NCI-H2227 (cell line): Measurements from ENCODE around the gene GPR87.

ENCODE experiments used
- DNase-seq: peaks from one replicate; lab custom pipeline; 2025; ENCODE audit not compliant: unreplicated experiment; lab: John Stamatoyannopoulos, UW

GPR87 gene

DNA sequence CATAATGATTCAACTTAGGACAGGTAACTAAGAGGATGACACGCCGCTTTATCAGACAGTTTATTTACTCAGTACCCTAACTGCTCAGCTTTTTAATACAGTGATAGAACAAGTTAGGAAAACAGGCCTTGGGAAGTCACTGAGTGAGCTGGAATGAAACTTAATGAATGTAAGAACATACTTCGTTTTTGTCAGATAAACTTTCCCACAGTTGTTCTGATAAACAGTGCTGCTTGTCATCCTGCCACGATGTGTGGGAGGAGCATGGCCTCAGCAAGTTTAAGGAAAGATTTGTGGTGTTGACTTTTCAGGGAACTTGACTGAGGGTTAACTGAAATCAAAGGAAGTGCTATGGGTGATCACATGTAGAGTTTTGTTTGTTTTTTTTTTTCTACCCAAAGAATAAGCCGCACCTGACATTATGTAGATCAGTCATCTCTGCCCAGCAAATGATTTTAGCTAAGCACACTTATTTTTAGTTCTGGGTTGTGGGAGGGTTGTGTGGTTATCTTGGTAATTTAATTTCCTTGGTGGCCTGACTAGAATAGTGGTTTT is 32.6 kb downstream of the GPR87 start:
- no peak for DNase-seq

DNA sequence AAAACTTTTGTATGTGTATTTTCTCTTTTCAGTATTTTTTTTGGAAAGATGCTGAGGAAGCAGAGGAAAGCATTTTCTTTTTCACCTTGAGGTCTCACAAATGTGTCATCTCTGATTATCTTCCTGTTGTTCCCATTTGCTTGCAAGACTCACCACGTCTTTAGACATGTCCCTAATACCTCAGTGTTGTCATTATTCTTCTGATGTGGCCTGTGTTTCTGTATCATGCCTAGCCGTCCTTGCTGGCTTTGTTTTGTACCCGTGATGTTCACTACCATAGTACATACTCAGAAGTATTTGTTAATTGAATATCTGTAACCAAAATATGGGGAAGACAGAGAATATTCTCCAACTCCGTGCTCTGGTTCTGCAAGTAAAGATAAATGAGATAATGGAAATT is 33.2 kb downstream of the GPR87 start:
- no peak for DNase-seq

DNA sequence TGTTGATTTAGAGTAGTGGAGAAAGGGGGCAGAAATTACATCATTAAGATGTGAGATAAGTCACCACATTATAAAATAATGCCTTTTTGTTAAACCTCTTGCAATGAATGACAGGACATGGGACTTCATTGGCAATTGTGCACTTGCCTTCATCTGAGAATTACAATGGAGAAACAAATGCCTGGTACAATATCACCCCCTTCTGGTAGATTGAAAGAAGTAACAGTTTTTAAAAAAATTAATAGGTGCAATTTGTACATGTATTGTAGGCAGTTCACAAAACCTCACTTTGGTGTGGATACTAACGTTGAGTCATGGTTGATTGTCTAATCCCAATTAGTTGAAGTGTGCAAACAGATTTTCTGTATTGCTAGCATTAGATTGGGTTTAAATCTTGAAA is 33.7 kb downstream of the GPR87 start:
- DNase-seq: peak; percentile 33

DNA sequence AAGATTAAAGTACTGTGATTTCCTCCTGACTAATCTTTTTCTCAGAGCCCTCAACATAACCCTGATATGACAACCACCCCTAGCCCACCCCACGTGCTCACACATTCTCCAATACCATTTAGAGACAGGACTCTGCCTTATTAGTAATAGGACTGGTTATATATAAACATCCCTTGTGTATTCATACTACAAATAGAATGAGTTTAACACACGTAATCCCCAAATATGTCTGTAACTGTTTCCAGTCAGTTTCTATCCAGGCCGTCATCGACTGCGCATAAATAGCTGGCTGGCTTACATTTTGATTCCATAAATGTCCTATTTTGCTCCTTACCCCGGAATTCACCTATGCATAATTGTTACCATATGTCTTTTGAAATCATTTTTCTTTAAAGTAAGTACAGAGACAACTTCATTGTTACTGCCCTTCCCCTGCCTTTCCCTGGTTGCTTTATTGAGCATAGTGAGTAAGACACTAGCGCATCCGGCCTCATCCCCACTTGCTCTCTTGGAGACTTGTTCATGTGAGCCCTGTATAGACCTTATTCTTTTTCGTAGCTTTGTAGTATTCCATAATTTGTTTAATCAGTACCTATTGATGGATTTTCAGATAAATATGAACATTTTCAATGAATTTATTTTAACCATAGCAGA is 34.8 kb downstream of the GPR87 start:
- no peak for DNase-seq

DNA sequence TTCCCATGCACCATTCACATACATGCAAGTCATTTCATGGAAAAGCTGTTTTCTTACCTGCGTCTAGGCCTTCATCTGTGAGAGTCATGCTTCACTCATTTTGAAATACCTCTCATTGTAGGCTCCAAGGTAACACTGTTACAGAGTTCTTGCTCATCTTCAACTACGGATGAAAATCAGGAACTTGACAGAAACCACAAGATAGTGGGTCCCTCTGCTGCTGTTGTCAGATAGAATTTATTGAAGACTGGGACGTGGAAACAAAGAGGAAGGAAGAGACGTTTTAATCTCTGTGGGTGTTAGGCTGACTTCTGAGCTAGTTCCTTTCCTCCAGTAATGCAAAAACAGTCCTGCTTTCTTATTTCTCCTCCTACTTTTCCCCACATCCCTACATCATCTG is 38.4 kb downstream of the GPR87 start, which contains the start of gene P2RY14:
P2RY14 (minus strand) TSS at position 313 of the 400 bp plus-strand sequence. CDS start 64,226 bp downstream, outside the sequence.
- DNase-seq: no peak

DNA sequence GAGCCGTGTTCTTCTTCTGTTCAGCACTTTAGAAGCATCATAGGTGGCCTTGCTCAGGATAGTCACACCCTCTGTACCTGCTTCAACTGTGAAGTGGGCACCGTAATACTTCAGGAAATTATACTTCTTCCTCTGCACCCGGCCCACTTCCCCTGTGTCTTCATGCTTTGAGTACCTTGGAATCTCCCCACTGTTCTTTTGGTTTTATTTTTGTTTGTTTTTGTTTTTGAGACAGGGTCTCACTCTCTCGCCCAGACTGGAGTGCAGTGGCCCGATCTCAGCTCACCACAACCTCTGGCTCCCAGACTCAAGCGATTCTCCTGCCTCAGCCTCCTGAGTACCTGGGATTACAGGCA is 40.0 kb downstream of the GPR87 start:
- DNase-seq: no peak

DNA sequence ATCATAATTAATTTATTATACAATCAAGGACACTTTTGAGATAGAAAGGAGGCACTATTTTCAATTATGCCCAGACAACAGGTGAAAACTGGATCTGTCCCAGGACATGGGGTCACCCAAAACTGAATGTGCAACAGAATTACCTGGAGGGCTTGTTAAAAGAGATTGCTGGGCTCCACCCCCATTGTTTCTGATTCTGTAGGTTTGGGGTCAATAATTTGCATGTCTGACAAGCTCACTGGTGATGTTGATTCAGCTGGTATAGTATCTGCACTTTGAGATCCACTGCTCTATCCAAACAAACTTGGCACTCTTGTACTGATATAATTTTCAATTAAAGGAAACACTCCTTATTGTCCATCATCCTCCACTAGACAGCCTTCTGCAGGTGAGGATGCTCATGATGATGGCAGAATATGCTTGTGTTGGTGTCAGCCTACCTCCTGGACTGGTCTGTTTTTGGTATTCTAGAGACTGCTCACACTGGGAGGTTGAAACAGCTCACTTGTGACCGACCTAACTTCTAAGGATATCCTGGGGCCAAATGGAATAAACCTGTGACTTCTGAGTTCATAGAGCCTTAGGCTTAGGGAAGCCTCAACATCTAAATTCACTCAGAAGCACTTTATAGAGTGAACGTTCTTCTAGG is 40.5 kb downstream of the GPR87 start:
- DNase-seq: no peak

DNA sequence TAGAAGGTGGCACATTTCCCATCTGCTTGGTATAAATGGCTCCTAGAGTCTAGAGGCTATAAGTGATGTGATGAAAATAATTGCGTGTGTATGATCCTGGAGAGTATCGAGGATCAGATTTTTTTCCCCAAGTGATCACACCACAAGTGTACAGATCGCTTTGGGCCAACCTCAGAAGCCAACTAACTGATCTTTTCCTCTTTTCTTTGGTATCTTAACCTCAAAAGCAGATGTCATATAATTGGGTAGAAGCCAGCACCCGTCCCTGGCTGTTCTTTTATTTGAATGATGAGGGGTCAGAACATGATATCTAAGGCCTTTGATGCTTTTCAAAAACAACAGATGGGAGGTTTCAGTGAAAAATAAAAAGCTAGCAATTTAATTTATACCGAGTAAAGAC is 41.5 kb downstream of the GPR87 start:
- DNase-seq: peak; percentile 4

DNA sequence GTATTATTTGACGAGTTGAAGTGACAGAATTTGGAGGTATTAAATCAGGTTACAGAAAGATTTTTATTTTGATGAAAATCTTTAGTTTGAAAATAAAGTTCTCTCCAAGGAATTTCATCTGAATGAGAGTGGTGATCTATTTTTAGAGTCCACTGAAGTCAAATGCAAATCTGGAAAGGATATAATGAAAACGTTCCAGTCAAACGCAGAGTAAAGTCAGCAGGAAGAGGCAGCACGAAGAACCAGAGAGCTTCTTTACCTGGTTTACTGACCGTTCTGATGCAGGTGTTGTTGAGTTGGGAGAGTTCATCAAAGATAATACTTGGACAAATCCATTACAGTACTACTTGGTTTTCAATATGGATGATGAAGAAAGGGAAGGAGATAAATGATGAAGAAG is 47.0 kb downstream of the GPR87 start:
- no peak for DNase-seq

DNA sequence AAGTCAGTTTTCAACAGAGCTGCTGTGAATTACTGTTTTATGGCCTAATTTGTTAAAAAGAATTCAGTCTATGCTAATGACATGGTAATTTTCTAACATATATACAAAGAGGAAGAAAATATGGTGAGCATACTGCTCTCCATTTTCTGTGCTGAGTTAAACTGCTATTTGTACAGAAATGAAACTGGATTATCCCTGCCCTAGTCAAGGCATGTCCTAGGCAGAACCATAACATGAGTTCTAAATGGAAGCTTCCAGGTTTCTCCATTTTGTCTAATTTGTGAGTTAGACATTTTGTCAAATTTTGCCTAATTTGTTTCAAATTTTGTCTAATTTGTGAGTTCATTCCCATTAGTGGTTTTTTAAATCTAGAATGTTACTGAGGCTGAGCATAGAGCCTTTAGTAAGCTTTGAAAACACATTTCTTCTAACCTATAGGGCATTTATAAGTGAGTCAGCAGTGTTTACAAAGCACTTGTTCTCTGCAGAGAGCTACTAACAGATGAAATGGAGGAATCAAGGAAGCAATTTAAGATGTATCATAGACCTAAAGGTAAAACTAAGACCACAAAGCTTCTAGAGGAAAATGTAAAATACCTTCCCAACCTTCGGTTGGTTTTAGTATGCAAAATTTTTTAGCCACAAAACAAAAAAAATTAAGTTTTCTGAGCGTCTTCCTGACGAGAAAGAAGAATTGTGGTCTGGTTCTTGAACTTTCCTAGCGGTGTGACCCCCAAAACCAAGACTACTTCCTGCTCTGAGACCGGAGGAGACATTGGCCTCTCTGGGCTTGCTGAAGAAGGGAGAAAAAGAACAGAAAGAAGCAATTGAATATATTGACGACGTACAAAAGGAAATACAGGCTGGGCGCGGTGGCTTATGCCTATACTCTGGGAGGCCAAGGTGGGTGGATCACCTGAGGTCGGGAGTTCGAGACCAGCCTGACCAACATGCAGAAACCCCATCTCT is 48.1 kb downstream of the GPR87 start:
- no peak for DNase-seq

DNA sequence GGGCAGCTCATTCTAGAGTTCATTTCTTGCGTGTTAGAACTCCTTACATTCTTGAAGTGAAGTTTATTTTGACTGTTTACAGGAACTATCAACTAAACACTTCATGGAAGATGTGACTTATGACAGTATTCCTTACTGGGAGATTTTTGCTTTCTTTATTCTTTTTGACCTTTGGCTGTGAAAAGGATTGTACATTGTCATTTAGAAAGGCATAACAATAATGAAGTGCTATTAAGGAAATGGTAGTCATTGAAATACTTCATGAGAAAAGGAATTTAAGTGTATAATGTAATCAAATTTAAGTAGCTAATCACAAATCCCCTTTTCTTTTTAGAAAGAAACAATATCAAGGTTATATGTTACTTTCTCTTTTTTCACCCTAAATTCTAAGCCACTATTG is 49.6 kb downstream of the GPR87 start:
- no peak for DNase-seq

DNA sequence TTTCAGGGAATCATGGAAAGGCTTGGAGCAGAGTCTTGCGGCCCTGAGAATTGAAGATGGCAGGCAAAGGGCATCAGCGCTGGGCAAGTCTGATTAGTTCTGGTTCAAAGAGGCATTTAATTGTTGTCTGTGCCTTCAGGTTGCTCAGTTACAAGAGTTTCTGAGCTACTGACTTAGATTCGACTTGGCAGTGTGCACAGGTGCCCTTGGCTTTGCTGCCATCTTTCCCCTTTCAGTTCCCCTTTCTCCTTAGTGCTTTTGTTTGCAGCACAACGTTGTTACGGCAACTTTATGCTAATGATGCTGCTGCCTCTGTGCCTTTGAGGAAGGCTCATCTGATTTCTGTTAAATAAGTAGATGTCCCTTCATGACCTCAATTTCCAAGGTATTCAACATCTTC is 50.8 kb downstream of the GPR87 start:
- peak; percentile 1 for DNase-seq

DNA sequence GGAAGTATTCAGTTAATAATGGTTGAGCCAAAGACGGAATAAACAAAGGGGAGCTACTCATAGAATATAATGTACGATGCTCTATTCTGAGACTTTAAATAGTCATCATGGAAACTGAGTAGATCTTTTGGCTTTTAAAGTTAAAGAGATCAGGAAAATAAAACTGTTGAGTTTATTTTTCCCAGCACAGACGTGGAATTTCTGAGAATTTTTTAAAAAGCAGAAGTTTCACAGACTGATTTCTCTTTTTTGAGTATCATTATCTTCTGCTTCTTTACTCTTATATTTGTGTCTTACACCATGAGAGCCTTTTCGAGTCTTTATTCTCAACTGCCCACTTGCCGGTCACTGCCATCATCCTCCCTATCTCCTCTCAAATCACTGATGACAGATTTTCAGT is 51.5 kb downstream of the GPR87 start:
- no peak for DNase-seq

DNA sequence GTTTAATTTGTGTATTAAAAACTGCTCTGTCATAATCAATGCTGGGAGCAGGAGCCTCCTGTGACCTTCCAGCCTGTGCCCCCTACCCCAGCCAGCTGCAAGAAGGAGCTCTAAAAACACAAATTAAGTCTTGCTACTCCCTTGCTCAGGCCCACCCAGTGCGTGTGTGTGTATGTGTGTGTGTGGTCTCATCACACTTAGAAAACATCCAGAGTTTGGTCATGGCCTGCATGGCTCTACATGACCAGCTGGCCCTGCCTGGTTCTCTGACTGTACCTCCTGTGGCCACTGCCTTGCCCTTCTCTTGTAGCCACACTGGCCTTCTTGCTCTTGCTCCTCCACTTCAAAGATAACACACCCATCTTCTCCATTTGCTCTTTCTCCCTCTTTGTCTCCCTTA is 52.0 kb downstream of the GPR87 start:
- DNase-seq: no peak

DNA sequence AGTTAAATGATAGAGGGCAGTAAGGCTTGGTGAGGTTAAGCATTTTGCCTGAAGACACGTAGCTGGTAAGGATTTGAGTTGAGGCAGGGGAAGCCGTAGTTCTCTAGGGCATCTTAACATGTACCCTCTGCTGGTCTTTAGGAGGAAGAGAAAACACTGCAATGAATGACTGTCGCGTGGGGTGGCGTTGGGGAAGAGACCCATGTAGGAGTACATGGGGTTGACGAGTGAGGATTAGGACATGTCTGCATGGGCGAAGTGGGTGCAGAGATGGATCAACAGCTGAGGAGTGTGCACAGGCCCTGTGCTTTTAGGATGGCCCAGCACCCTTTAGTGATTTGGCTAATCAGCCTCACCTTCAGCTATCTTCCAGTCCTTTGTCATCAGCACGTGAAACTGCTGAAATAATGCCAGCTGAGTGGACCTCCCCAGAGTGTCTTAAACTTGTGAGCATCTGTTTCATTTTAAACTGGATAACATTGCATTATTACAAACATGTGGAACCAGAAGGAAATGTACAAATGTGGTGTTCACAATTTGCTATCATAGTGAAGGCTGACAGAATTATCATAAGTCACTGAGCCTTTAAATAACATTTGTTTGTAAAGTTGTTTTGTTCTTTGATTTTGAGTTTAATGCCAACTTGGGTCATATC is 53.6 kb downstream of the GPR87 start:
- no peak for DNase-seq

DNA sequence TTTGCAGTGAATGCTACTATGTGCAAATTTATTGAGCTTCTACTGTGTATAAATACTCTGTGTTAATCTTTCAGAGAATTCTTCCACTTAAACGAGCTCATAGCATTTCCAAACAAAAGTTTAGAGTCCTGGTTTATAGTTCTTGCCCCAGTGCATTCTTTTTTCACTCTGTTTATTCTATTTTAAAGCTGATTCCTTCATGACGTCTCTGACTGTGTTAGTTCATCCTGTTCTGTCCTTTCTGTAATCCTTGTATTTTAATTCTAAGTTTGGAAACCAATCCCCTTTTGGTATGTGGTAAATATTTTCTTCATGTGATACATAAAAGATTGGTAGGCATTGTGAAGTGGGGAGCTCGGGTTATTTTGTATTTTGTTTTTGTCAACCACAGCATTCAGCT is 57.0 kb downstream of the GPR87 start:
- no peak for DNase-seq

DNA sequence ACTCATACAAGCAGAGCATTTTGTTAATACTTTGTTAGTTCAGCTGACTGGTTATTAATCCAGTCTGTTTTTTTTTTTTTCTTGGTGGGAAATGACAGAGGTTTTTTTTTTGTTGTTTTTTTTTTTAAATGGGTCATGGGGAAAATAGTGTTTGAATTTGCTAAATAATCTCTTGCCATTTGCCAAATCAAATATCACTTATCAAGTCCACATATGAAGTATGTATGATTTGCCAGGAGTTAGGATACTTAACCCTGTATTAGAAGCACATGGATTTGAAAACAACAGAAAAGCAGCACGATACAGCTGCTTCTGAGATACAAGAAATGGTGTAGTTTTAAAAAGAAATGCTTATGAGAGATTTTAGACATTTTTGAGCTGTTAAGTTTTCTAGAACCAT is 59.9 kb downstream of the GPR87 start:
- no peak for DNase-seq

DNA sequence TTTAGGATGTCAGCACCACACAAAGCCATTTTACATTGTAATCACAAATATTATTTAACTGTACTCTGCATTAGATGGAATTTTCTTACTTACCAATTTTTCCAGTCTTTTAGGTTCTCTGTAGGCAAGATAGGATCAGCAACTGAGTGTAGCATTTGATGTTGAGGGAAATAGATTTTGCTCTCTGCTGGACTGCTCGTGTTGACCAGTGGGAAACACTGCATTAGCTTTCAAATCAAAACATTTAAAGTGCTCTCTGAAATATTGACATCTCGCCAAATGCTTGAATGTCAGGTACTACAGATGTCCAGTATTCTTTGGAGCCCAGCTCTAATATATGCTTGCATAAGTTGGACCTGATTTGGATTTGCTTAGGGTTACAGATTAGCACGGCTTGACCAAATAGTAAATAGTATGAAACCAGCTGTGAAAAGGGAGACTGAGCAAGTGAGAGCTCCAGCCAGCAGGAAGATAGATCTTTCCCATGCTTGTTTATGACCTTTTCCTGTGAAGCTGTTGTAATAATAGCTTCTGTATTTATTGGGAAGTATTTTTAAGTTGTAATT is 67.8 kb downstream of the GPR87 start:
- no peak for DNase-seq
